GM23338 (cell line): ENCODE results near the gene LCP1. TPM values are rescaled to one million over a fixed set of nuclear protein-coding genes. Genes with fewer than 3 reads are reported as not detected.
A peak's percentile ranks its signal among the peaks of the same experiment; 100 is the strongest.

Experiments
- ATAC-seq: fragments of 200-7000 bp; cut with Tn5 transposase; 3 replicates; pipeline ENCODE4 v1.9.1; 2020
- DNase-seq: peaks from one replicate; pipeline ENCODE4 v3.0.0-alpha.2; 2015; ENCODE audit warnings: low spot score
- H2AFZ ChIP-seq: fragments of 200-600 bp; sonication (generic); 2 replicates; pipeline ENCODE4 v1.8.0; 2016; ENCODE audit warnings: antibody characterized with exemption, mild to moderate bottlenecking, moderate library complexity
- H3F3A ChIP-seq: fragments of 200-600 bp; sonication (generic); replicated peaks from 2 replicates; pipeline ENCODE4 v1.8.0; 2017; ENCODE audit warnings: antibody characterized with exemption, mixed run types, low read depth
- H3K27ac ChIP-seq: fragments of 200-600 bp; sonication (generic); 2 replicates; pipeline ENCODE4 v1.6.1; 2016; ENCODE audit warnings: low read depth
- H3K27me3 ChIP-seq: fragments of 200-600 bp; sonication (generic); 2 replicates; pipeline ENCODE4 v1.8.0; 2016; ENCODE audit warnings: mild to moderate bottlenecking, mixed run types, moderate library complexity; ENCODE audit not compliant: insufficient read depth
- H3K36me3 ChIP-seq: fragments of 200-600 bp; sonication (generic); 2 replicates; pipeline ENCODE4 v1.8.0; 2016; ENCODE audit warnings: mild to moderate bottlenecking; ENCODE audit not compliant: insufficient read depth
- H3K4me1 ChIP-seq: fragments of 200-600 bp; sonication (generic); 2 replicates; pipeline ENCODE4 v1.8.0; 2016; ENCODE audit warnings: mild to moderate bottlenecking, moderate library complexity; ENCODE audit not compliant: insufficient read depth
- H3K4me2 ChIP-seq: fragments of 200-600 bp; sonication (generic); 2 replicates; pipeline ENCODE4 v1.7.1; 2017; ENCODE audit warnings: mixed run types
- H3K4me3 ChIP-seq: fragments of 200-600 bp; sonication (generic); 2 replicates; pipeline ENCODE4 v1.6.1; 2016; ENCODE audit warnings: mixed run types
- H3K79me2 ChIP-seq: fragments of 200-600 bp; sonication (generic); replicated peaks from 2 replicates; pipeline ENCODE4 v1.8.0; 2017; ENCODE audit warnings: mild to moderate bottlenecking; ENCODE audit not compliant: insufficient read depth
- H3K9me2 ChIP-seq: fragments of 200-600 bp; sonication (generic); 2 replicates; pipeline ENCODE4 v1.8.0; 2017; ENCODE audit not compliant: insufficient read depth
- H4K20me1 ChIP-seq: fragments of 200-600 bp; sonication (generic); replicated peaks from 2 replicates; pipeline ENCODE4 v1.8.0; 2017; ENCODE audit warnings: mild to moderate bottlenecking; ENCODE audit not compliant: insufficient read depth
- H3K27ac Mint-ChIP-seq: 2 replicates; pipeline ENCODE4 v1.8.0; 2020; ENCODE audit warnings: inconsistent platforms, mild to moderate bottlenecking, moderate library complexity, mixed read lengths
- H3K27me3 Mint-ChIP-seq: 3 replicates; pipeline ENCODE4 v1.8.0; 2022; ENCODE audit warnings: low read depth, mild to moderate bottlenecking, moderate library complexity, mixed read lengths, inconsistent platforms; ENCODE audit not compliant: insufficient read depth, poor library complexity
- H3K36me3 Mint-ChIP-seq: 3 replicates; pipeline ENCODE4 v1.8.0; 2021; ENCODE audit warnings: low read depth, mild to moderate bottlenecking, inconsistent platforms, moderate library complexity, mixed read lengths
- H3K4me1 Mint-ChIP-seq: 3 replicates; pipeline ENCODE4 v1.8.0; 2020; ENCODE audit warnings: mild to moderate bottlenecking, inconsistent platforms, mixed read lengths
- H3K4me3 Mint-ChIP-seq: 3 replicates; pipeline ENCODE4 v1.8.0; 2021; ENCODE audit warnings: moderate library complexity, mild to moderate bottlenecking, inconsistent platforms, mixed read lengths
- H3K9me3 Mint-ChIP-seq: 3 replicates; pipeline ENCODE4 v1.8.0; 2020; ENCODE audit warnings: moderate library complexity, mild to moderate bottlenecking, inconsistent platforms, mixed read lengths
- CREB1 ChIP-seq: fragments of 250-450 bp; sonication (Bioruptor Pico); IDR thresholded peaks from 2 replicates; pipeline ENCODE4 v1.5.0; 2020; ENCODE audit warnings: low read depth, mild to moderate bottlenecking, moderate library complexity
- EZH2 ChIP-seq: fragments of 200-600 bp; sonication (generic); IDR thresholded peaks from one replicate; pipeline ENCODE4 v1.8.0; 2017; ENCODE audit warnings: antibody characterized with exemption, mild to moderate bottlenecking, low read depth; ENCODE audit not compliant: unreplicated experiment
- EZH2phosphoT487 ChIP-seq: fragments of 200-600 bp; sonication (generic); IDR thresholded peaks from one replicate; pipeline ENCODE4 v1.8.1; 2018; ENCODE audit warnings: antibody characterized with exemption; ENCODE audit not compliant: unreplicated experiment
- JUNB ChIP-seq: IDR thresholded peaks from one replicate; pipeline ENCODE4 v1.6.1; 2016; ENCODE audit warnings: antibody characterized with exemption; ENCODE audit not compliant: unreplicated experiment
- NANOG ChIP-seq: IDR thresholded peaks from 2 replicates; pipeline ENCODE4 v1.6.1; 2016; ENCODE audit warnings: antibody characterized with exemption, borderline replicate concordance
- STAT1 ChIP-seq: IDR thresholded peaks from one replicate; pipeline ENCODE4 v1.6.1; 2016; ENCODE audit warnings: antibody characterized with exemption; ENCODE audit not compliant: unreplicated experiment
- ZNF114 ChIP-seq: fragments of 250-450 bp; sonication (Bioruptor Pico); IDR thresholded peaks from 2 replicates; pipeline ENCODE4 v1.5.0; 2020; ENCODE audit warnings: mild to moderate bottlenecking, moderate library complexity
- ZNF331 ChIP-seq: fragments of 250-450 bp; sonication (Bioruptor Pico); IDR thresholded peaks from 2 replicates; pipeline ENCODE4 v1.5.0; 2020; ENCODE audit warnings: low read depth, mild to moderate bottlenecking, moderate library complexity
- polyA plus RNA-seq: library from polyadenylated mRNA; unstranded; fragments of >200 nt; fragmentation: Nextera tagmentation; extraction: Ambion mirVana; gene quantifications from 2 replicates; pipeline ENCODE4 v1.2.1, GENCODE V29; 2016
- total RNA-seq: library from RNA; depleted of rRNA; stranded (reverse); fragments of >200 nt; shearing (Covaris generic); gene quantifications from 2 replicates; pipeline ENCODE4 v1.2.3, GENCODE V29; 2014
- TF ChIP-seq, protein P1 (sequence below): IDR thresholded peaks from 2 replicates; pipeline ENCODE4 v1.6.1; 2016; ENCODE audit warnings: antibody characterized with exemption
- TF ChIP-seq, protein P2 (sequence below): IDR thresholded peaks from one replicate; pipeline ENCODE4 v1.6.1; 2018; ENCODE audit warnings: antibody characterized with exemption; ENCODE audit not compliant: unreplicated experiment
- TF ChIP-seq, protein P3 (sequence below), 2 experiments: fragments of 200-600 bp in 1 of 2; sonication (generic) in 1 of 2; conservative IDR thresholded peaks; 2 replicates each; pipeline versions ENCODE4 v1.5.1 to v1.6.1; 2016 to 2017; ENCODE audit warnings: antibody characterized with exemption in 2 of 2, low read depth in 2 of 2, mild to moderate bottlenecking in 2 of 2, moderate library complexity in 1 of 2

LCP1 gene
- total and polyA plus RNA-seq, 2 experiments from 2014 or later, result 1.9 to 3.4 TPM

DNA sequence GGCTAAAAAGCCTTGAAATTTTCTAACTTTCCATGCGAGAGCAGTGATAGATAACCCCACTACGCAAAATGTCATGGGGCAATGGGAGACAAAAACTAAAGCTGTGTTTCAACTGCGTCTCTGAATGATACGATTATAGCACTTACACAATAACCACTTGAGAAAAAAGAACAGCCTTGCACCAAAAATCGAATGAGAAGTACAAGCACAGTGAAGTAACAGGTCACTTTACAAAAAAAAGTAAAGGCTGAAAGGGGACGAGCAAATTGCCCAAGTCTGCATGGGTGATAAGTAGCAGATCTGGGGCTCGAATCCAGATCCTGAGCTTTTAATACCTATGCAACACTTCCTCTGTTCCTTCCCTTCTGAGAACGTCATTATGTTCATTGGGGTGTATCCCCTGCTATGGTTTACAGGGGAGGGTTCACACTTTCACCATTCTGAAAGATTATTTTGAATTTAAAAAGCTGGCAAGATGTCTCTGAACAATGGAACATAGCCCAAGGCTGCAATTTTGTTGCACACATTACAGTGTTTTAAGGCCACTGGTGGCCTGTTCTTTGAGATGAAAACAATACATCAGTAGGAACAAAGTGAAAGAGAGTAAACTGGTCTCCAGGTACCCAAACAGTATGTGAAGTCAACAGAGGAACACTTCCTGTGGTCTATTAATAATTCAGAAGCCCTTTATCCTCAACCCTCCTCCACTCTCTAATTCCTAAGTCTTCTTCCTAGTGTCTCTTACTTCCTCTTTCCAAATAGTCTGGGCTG lies 80.3 kb downstream of the LCP1 start (continued):
- TF ChIP-seq, protein P1, sequence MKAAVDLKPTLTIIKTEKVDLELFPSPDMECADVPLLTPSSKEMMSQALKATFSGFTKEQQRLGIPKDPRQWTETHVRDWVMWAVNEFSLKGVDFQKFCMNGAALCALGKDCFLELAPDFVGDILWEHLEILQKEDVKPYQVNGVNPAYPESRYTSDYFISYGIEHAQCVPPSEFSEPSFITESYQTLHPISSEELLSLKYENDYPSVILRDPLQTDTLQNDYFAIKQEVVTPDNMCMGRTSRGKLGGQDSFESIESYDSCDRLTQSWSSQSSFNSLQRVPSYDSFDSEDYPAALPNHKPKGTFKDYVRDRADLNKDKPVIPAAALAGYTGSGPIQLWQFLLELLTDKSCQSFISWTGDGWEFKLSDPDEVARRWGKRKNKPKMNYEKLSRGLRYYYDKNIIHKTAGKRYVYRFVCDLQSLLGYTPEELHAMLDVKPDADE, result no peak
- TF ChIP-seq NANOG (no peak), EZH2 (no peak), EZH2phosphoT487 (no peak), ZNF114 (CRISPR knock-in tag) (no peak), ZNF331 (CRISPR knock-in tag) (no peak), JUNB (no peak), CREB1 (CRISPR knock-in tag) (no peak), STAT1 (no peak)
- TF ChIP-seq, protein P2, sequence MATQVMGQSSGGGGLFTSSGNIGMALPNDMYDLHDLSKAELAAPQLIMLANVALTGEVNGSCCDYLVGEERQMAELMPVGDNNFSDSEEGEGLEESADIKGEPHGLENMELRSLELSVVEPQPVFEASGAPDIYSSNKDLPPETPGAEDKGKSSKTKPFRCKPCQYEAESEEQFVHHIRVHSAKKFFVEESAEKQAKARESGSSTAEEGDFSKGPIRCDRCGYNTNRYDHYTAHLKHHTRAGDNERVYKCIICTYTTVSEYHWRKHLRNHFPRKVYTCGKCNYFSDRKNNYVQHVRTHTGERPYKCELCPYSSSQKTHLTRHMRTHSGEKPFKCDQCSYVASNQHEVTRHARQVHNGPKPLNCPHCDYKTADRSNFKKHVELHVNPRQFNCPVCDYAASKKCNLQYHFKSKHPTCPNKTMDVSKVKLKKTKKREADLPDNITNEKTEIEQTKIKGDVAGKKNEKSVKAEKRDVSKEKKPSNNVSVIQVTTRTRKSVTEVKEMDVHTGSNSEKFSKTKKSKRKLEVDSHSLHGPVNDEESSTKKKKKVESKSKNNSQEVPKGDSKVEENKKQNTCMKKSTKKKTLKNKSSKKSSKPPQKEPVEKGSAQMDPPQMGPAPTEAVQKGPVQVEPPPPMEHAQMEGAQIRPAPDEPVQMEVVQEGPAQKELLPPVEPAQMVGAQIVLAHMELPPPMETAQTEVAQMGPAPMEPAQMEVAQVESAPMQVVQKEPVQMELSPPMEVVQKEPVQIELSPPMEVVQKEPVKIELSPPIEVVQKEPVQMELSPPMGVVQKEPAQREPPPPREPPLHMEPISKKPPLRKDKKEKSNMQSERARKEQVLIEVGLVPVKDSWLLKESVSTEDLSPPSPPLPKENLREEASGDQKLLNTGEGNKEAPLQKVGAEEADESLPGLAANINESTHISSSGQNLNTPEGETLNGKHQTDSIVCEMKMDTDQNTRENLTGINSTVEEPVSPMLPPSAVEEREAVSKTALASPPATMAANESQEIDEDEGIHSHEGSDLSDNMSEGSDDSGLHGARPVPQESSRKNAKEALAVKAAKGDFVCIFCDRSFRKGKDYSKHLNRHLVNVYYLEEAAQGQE, result no peak
- TF ChIP-seq, protein P3, sequence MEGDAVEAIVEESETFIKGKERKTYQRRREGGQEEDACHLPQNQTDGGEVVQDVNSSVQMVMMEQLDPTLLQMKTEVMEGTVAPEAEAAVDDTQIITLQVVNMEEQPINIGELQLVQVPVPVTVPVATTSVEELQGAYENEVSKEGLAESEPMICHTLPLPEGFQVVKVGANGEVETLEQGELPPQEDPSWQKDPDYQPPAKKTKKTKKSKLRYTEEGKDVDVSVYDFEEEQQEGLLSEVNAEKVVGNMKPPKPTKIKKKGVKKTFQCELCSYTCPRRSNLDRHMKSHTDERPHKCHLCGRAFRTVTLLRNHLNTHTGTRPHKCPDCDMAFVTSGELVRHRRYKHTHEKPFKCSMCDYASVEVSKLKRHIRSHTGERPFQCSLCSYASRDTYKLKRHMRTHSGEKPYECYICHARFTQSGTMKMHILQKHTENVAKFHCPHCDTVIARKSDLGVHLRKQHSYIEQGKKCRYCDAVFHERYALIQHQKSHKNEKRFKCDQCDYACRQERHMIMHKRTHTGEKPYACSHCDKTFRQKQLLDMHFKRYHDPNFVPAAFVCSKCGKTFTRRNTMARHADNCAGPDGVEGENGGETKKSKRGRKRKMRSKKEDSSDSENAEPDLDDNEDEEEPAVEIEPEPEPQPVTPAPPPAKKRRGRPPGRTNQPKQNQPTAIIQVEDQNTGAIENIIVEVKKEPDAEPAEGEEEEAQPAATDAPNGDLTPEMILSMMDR (conservative IDR thresholded peaks at IDR 0.05; ENCODE audit: low read depth in 2 of 2), result no peak

DNA sequence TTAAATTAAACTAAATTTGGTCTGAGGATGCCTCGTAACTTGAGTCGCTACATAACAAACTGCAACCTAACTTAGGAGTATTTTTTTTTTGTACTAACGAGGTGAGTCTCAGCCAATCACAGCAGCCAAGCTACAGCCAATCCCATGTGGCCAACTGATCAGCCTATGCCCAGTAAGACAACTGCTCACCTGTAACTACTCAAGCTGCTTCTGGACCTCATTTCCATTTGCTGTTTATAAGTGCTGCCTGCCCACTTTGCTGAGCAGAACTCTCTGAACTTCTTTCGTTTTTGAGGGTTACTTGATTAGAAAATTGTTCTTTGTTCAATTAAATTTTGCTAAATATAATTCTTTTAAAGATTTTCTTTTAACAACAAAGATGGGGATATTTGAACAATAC lies 81.0 kb downstream of the LCP1 start:
- H3K27me3 ChIP-seq, result no peaks in the 10 kb centered on the region
- H3F3A ChIP-seq, result no peaks in the 10 kb centered on the region
- H3K4me1 ChIP-seq, result no peaks in the 10 kb centered on the region
- peaks cover 7% of the 10 kb centered on the region; the same call in 2 of the 3 replicates for H3K4me1 Mint-ChIP-seq
- H2AFZ ChIP-seq, result peak overlapping the region; percentile 97; the same call in 1 of the 2 replicates
- H3K79me2 ChIP-seq, result no peaks in the 10 kb centered on the region
- H3K27me3 Mint-ChIP-seq, result no peaks in the 10 kb centered on the region
- H4K20me1 ChIP-seq, result no peaks in the 10 kb centered on the region
- no peaks in the 10 kb centered on the region for H3K9me3 Mint-ChIP-seq
- H3K9me2 ChIP-seq, result 0 out of 2 replicates have a peak, but pooled peaks cover 3% of the 10 kb centered on the region
- no peak overlapping the region for H3K27ac ChIP-seq
- H3K4me3 ChIP-seq, result no peak overlapping the region
- H3K4me2 ChIP-seq, result no peak overlapping the region
- H3K4me3 Mint-ChIP-seq, result no peak overlapping the region
- H3K27ac Mint-ChIP-seq, result no peak overlapping the region
- no peaks in the 10 kb centered on the region for H3K36me3 ChIP-seq
- no peaks in the 10 kb centered on the region for H3K36me3 Mint-ChIP-seq
- ATAC-seq, result peak; percentile 39; the same call in 2 of the 3 replicates
- DNase-seq, result no peak
- TF ChIP-seq, protein P1, result no peak
- TF ChIP-seq STAT1 (no peak), EZH2phosphoT487 (no peak), EZH2 (no peak)
- TF ChIP-seq, protein P2, result no peak
